GM10248 (cell line): ENCODE measurements around the gene C1QA.

Experiments
- CTCF ChIA-PET: fragments of 300-600 bp; sonication (Branson Sonifier 250); formaldehyde crosslinking; extraction: SDS; loops from one replicate; lab custom pipeline; 2021; ENCODE audit warnings: antibody characterized with exemption; lab: Yijun Ruan, JAX
- POLR2A ChIA-PET: fragments of 350-650 bp; sonication (Branson Sonifier 250); formaldehyde crosslinking; extraction: SDS; loops from one replicate; lab custom pipeline; 2020; ENCODE audit warnings: antibody characterized with exemption; lab: Yijun Ruan, JAX
- DNase-seq: peaks from one replicate; pipeline ENCODE4 v3.0.0; 2012; ENCODE audit errors: extremely low spot score
- CTCF ChIP-seq: IDR thresholded peaks from 2 replicates; pipeline ENCODE4 v1.5.1; 2012; ENCODE audit warnings: mild to moderate bottlenecking, low read depth; ENCODE audit errors: extremely low read depth, missing control alignments, control extremely low read depth

The C1QA gene

GRCh38 chr1:22627331-22627730, 9.1 kb upstream of the C1QA start:
- no peak for DNase-seq
- CTCF ChIA-PET = no interaction called here
- TF ChIP-seq CTCF = no peak
- POLR2A ChIA-PET = no interaction called here

- no peak for TF ChIP-seq CTCF
- CTCF ChIA-PET = interaction anchor here (1.0 kb wide), 1 partner anchor 45 kb away, joined by 3 read pairs; no protein-coding TSS in a partner anchor
- DNase-seq = no peak
- POLR2A ChIA-PET = no interaction called here
Observed at GRCh38 chr1:22628698-22629444, 7.6 kb upstream of the C1QA start.

- CTCF ChIA-PET = no interaction called here
- POLR2A ChIA-PET = no interaction called here
- DNase-seq = no peak
- no peak for TF ChIP-seq CTCF
Observed at GRCh38 chr1:22629886-22630285, 6.5 kb upstream of the C1QA start.

- CTCF ChIA-PET = interaction anchor here (0.8 to 2.9 kb wide), 3 partner anchors 8 to 214 kb away, joined by 3 to 13 read pairs (median 3); no protein-coding TSS in a partner anchor
- POLR2A ChIA-PET = interaction anchor here (0.6 kb wide), 1 partner anchor 1042 kb away, joined by 3 read pairs; no protein-coding TSS in a partner anchor
Observed at GRCh38 chr1:22633697-22634463, 2.5 kb upstream of the C1QA start.

GRCh38 chr1:22635436-22635835, 992 bp upstream of the C1QA start:
- DNase-seq = no peak
- ChIA-PET CTCF (interaction anchor here (1.6 kb wide), 1 partner anchor 18 kb away, joined by 3 read pairs; the partner anchor contains the start of gene C1QB), POLR2A (no interaction called here)
- TF ChIP-seq CTCF = no peak

More at GRCh38 chr1:22633697-22634463, 2.5 kb upstream of the C1QA start:
- DNase-seq = no peak
- no peak for TF ChIP-seq CTCF

- no peak for TF ChIP-seq CTCF
- ChIA-PET CTCF (interaction anchor here (1.1 to 1.6 kb wide), 2 partner anchors 16 to 531 kb away, joined by 3 read pairs; partner anchors contain the start of gene C1QB), POLR2A (no interaction called here)
- no peak for DNase-seq
Observed at GRCh38 chr1:22636927-22637326, 499 bp downstream of the C1QA start.
